ENCODE results near the gene GRM1. TPM values are rescaled to one million over a fixed set of nuclear protein-coding genes. Genes with fewer than 3 reads are reported as not detected.

GRM1 gene
- total RNA-seq, 6 experiments from 2014 or later: 0.07 TPM; not detected in 5

DNA sequence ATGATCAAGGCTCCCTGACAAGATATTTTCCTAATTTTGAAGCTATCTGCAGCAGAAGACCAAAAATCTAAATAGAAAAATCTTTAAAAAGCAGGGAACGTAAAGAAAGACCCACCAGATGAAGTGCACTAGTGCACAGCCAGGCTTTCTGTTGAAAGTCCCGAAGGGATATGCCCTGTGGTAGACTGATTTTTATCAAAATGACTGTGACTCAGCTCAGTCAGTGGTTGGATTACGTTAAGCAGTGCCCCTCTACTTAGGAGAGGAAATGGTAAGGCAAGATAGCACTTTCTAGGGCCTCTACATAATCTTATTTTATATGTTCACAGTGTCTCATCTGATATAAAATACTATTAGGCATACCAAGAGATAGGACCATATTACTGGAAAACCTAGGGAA is 391.4 kb downstream of the GRM1 start:
- intact Hi-C loops (cut with DNase I): no loop called here
- TF ChIP-seq POLR2A (IDR thresholded peaks at IDR 0.05): no peak
- TF ChIP-seq, protein P1, sequence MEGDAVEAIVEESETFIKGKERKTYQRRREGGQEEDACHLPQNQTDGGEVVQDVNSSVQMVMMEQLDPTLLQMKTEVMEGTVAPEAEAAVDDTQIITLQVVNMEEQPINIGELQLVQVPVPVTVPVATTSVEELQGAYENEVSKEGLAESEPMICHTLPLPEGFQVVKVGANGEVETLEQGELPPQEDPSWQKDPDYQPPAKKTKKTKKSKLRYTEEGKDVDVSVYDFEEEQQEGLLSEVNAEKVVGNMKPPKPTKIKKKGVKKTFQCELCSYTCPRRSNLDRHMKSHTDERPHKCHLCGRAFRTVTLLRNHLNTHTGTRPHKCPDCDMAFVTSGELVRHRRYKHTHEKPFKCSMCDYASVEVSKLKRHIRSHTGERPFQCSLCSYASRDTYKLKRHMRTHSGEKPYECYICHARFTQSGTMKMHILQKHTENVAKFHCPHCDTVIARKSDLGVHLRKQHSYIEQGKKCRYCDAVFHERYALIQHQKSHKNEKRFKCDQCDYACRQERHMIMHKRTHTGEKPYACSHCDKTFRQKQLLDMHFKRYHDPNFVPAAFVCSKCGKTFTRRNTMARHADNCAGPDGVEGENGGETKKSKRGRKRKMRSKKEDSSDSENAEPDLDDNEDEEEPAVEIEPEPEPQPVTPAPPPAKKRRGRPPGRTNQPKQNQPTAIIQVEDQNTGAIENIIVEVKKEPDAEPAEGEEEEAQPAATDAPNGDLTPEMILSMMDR (IDR thresholded peaks at IDR 0.05): no peak
- no peak for ATAC-seq
- DNase-seq: no peak
- 54% methylated on average over 3 of the region's 3 CpGs for WGBS (ENCODE audit: insufficient coverage, low coverage, low lambda C conversion rate, missing lambda C conversion rate)
- no peak overlapping the region for H3K27ac ChIP-seq
- H3K9me3 ChIP-seq: no peaks in the 10 kb centered on the region
- no peaks in the 10 kb centered on the region for H3K36me3 ChIP-seq
- no peaks in the 10 kb centered on the region for H3K27me3 ChIP-seq
- H3K4me1 ChIP-seq: no peaks in the 10 kb centered on the region
- H3K4me3 ChIP-seq: no peak overlapping the region

DNA sequence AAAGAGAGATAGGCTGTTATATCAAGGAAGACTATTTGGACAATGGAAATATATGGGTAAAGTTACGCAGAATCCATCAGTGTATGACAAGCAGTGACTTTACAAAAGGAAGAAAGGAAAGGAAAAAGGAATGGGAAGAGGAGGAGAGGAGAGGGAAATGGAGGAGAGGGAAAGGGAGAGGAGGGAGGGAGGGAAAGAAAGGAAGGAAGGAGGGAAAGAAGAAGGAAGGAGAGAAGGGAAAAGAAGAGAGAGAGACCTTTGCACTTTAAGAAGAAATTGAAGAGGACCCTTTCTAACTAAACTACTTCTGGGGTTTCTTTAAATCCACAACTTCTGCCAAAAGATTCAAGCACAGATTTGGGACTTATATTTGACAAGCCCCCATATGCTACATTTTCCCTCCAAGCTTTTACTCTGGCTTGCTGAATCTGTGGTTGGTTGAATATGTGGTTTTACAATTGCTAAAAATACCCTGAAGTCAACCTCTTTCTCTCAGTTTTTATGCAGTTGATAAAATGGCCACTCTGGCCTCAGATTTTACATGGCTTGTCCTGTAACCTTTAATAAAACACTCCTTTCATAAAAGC is 394.0 kb downstream of the GRM1 start:
- Histone ChIP-seq H3K27ac (no peak overlapping the region), H3K9me3 (no peaks in the 10 kb centered on the region), H3K36me3 (no peaks in the 10 kb centered on the region), H3K4me3 (no peak overlapping the region), H3K27me3 (no peaks in the 10 kb centered on the region), H3K4me1 (no peaks in the 10 kb centered on the region)
- TF ChIP-seq, protein P1 (IDR thresholded peaks at IDR 0.05): no peak
- no peak for TF ChIP-seq POLR2A (IDR thresholded peaks at IDR 0.05)
- 89% methylated on average over 1 of the region's 1 CpG for WGBS (ENCODE audit: insufficient coverage, low coverage, low lambda C conversion rate, missing lambda C conversion rate)
- intact Hi-C loops (cut with DNase I): no loop called here
- ATAC-seq (no peak), DNase-seq (no peak)

DNA sequence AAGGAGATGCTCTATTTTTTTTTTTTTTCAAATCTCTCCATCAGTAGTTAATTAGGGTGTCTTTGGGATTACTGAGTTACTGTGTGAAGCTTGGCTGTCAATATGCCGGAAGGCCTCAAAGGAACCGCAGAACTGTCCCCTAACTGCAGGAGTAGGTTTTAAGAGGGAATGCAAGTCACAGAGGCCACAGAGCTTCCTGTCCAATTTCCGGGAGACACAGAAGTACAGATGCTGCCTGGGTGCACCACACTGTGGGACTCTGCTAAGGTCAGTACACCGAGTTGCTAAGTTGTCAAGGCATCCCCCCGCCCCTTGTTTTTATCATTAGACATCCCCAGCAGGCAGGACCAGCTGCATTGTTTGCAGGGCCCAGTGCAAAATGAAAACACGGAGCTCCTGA is 394.6 kb downstream of the GRM1 start:
- no peak overlapping the region for H3K27ac ChIP-seq
- TF ChIP-seq POLR2A (IDR thresholded peaks at IDR 0.05): no peak
- TF ChIP-seq, protein P1 (IDR thresholded peaks at IDR 0.05): no peak
- intact Hi-C loops (cut with DNase I): no loop called here
- H3K9me3 ChIP-seq: no peaks in the 10 kb centered on the region
- H3K27me3 ChIP-seq: no peaks in the 10 kb centered on the region
- ATAC-seq (no peak), DNase-seq (no peak)
- H3K4me3 ChIP-seq: no peak overlapping the region
- H3K36me3 ChIP-seq: no peaks in the 10 kb centered on the region
- 65% methylated on average over 4 of the region's 6 CpGs for WGBS (ENCODE audit: insufficient coverage, low coverage, low lambda C conversion rate, missing lambda C conversion rate)
- no peaks in the 10 kb centered on the region for H3K4me1 ChIP-seq

DNA sequence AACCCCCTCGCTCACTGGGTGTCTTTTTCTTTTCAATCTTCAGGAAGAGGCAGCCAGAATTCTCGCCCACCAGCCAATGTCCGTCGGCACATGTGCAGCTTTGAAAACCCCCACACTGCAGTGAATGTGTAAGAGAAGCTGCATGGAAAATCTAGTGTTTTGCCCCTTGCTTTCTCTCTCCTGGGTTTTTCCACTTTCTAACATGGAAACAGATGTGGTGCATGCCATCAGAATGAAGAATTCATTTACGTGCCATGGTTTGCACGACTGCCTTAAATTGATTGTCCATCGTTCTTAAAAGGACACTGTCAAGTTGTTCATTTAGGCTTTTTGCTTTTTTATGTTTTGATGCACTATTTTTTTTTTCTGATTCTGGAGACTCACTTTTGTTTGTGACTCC is 397.7 kb downstream of the GRM1 start:
- 64% methylated on average over 5 of the region's 7 CpGs for WGBS (ENCODE audit: insufficient coverage, low coverage, low lambda C conversion rate, missing lambda C conversion rate)
- Histone ChIP-seq H3K9me3 (no peaks in the 10 kb centered on the region), H3K36me3 (no peaks in the 10 kb centered on the region), H3K27me3 (no peaks in the 10 kb centered on the region), H3K4me1 (no peaks in the 10 kb centered on the region), H3K27ac (no peak overlapping the region), H3K4me3 (no peak overlapping the region)
- ATAC-seq (no peak), DNase-seq (no peak)
- TF ChIP-seq POLR2A (IDR thresholded peaks at IDR 0.05): no peak
- TF ChIP-seq, protein P1 (IDR thresholded peaks at IDR 0.05): no peak
- intact Hi-C loops (cut with DNase I): no loop called here

DNA sequence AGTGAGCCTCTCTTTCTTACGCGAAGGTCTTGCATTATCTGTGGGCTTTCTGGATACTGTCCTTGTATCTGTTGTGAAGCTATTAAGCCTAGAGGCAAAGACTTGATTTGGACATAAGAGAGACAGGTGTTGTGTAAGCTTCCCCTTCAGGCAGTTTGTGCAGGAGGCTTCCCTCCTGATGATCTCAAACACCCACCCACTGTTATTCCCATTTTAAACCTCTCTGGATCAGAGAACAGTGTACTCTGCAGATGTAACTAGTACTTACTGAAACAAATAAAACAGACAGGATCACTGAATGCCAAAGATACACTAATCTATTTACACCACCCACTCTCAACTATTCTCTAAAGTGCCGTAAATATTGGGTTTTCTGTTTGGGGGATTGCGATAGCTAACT is 401.0 kb downstream of the GRM1 start:
- no peaks in the 10 kb centered on the region for H3K9me3 ChIP-seq
- no peaks in the 10 kb centered on the region for H3K27me3 ChIP-seq
- H3K27ac ChIP-seq: no peak overlapping the region
- H3K4me3 ChIP-seq: no peak overlapping the region
- TF ChIP-seq POLR2A (IDR thresholded peaks at IDR 0.05): no peak
- TF ChIP-seq, protein P1 (IDR thresholded peaks at IDR 0.05): no peak
- intact Hi-C loops (cut with DNase I): no loop called here
- H3K4me1 ChIP-seq: no peaks in the 10 kb centered on the region
- DNase-seq: no peak
- no peaks in the 10 kb centered on the region for H3K36me3 ChIP-seq
- no peak for ATAC-seq
- 88% methylated on average over 4 of the region's 4 CpGs for WGBS (ENCODE audit: insufficient coverage, low coverage, low lambda C conversion rate, missing lambda C conversion rate)
